Measurements from ENCODE around the gene OVCH2.
"Not testable (repeated sequence)": the region's sequence is repeated elsewhere in the genome, so short reads cannot be mapped to it uniquely, and the experiment has no call there.

OVCH2 gene, protein sequence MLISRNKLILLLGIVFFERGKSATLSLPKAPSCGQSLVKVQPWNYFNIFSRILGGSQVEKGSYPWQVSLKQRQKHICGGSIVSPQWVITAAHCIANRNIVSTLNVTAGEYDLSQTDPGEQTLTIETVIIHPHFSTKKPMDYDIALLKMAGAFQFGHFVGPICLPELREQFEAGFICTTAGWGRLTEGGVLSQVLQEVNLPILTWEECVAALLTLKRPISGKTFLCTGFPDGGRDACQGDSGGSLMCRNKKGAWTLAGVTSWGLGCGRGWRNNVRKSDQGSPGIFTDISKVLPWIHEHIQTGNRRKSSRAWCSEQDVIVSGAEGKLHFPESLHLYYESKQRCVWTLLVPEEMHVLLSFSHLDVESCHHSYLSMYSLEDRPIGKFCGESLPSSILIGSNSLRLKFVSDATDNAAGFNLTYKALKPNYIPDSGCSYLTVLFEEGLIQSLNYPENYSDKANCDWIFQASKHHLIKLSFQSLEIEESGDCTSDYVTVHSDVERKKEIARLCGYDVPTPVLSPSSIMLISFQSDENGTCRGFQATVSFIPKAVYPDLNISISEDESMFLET

DNA sequence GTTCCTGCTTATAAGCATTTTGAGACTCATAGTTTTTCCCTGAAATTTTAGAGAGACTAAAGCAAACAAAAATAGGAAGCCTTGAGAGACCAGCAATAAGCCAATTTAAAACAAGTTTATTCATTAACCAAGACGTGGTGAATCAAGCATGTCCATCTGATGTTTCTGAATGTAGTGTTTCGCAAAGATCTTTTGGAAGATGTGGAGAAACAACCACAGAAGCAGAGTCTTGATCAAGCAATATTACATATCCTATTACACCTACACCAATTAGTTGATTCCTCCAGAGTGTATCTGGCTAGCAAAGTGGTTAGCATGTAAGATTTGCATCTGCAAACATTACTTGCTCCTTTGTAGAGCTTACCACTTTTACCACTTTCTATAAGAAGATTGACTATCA, at the start of gene OVCH2:
OVCH2 (minus strand) TSS at position 101 of the 400 bp plus-strand sequence; CDS start at position 18, 83 bp downstream.
- no peak for TF ChIP-seq ZNF274 (IDR thresholded peaks at IDR 0.05; ENCODE audit: low read depth, low read length)
- no peak within 1 kb of the TSS for H3K4me3 ChIP-seq (ENCODE audit: low read length)

DNA sequence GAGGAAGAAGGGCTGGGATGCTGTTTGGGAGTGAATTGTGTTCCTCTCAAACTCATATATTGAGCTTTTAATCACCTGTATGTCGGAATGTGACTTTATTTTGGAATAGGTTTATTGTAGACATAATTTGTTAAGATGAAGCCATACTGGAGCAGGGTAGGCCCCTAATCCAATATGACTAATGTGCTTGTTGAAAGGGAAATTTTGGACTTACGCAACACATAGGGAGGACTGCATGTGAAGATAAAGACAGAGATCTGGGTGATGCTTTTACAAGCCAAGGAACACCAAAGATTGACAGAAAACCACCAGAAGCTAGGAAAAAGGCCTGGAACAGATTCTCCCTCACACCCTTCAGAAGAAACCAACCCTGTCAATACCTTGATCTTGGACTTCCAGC, 43.2 kb upstream of the OVCH2 start:
- TF ChIP-seq ZNF274 (IDR thresholded peaks at IDR 0.05; ENCODE audit: low read depth, low read length): no peak
- no peak overlapping the region for H3K4me3 ChIP-seq (ENCODE audit: low read length)

DNA sequence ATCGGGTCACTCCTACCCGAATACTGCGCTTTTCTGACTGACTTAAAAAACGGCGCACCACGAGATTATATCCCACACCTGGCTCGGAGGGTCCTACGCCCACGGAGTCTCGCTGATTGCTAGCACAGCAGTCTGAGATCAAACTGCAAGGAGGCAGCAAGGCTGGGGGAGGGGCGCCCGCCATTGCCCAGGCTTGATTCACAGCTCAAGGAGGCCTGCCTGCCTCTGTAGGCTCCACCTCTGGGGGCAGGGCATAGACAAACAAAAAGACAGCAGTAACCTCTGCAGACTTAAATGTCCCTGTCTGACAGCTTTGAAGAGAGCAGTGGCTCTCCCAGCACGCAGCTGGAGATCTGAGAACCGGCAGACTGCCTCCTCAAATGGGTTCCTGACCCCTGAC, 28.5 kb upstream of the OVCH2 start:
- not testable (repeated sequence) for H3K4me3 ChIP-seq (ENCODE audit: low read length)

DNA sequence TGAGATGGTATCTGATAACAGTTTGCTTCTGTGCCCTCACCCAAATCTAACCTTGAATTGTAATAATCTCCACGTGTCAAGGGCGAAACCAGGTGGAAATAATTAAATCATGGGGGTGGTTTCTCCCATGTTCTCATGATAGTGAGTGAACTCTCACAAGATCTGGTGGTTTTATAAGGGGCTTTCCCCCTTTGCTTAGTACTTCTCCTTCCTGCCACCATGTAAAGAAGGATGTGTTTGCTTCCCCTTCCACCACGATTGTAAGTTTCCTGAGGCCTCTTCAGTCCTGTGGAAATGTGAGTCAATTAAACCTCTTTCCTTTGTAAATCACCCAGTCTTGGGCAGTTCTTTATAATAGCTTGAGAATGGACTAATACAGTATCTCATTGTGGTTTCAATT, 8.5 kb upstream of the OVCH2 start:
- no peak overlapping the region for H3K4me3 ChIP-seq (ENCODE audit: low read length)
- no peak for TF ChIP-seq ZNF274 (IDR thresholded peaks at IDR 0.05; ENCODE audit: low read depth, low read length)

DNA sequence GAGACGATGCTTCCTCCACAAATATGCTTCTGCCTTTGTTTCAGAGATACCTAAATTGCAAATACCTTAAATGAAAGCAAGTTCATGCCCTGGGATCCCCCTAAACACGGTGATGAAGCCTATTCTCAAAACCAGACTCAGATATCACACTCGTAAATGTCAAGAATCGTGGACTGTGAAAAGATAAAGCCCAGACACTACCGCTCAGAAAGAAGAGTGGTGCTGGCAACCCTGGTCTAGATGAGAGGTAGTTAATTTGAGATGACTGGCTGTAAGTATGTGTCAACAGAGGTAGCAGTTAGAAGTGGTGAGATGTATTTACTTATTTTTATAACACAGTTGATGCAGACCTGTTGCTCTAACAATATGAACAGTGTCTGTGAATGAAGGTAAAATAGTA, 2.5 kb downstream of the OVCH2 start:
- no peak for TF ChIP-seq ZNF274 (IDR thresholded peaks at IDR 0.05; ENCODE audit: low read depth, low read length)
- H3K4me3 ChIP-seq (ENCODE audit: low read length): no peak overlapping the region

DNA sequence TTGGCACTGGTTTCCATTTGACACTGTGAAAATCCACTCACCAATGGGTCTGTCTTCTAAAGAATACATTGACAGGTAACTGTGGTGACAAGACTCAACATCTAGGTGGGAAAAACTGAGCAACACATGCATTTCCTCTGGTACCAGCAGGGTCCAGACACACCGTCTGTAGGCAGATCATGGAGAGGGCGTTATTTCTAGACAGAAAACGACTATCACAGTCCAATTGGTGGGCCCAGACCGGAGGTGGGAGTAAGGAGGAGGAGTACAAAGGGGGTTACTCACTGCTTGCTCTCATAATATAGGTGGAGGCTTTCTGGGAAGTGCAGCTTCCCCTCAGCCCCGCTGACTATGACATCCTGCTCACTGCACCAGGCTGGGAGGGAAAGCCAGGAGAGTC, 9.9 kb downstream of the OVCH2 start:
- H3K4me3 ChIP-seq (ENCODE audit: low read length): no peak overlapping the region

DNA sequence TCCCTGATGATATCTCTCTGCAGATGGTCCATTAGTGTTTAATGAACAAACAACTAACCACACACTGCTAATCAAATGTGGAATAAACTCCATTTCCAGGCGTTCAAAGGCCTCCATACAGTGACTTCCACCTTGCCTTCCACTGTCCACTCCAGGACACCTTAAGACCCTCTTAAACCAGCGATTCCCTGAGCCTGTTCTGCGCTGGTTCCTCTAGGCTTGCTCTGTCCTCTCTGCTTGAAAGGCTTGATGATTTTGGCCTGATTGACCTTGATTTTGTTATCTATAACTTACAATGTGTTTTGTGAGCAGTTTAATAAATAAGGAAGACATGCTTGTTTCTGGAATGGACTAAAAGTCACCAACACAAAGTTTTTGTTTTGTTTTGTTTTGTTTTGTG, 12.0 kb downstream of the OVCH2 start:
- TF ChIP-seq ZNF274 (IDR thresholded peaks at IDR 0.05; ENCODE audit: low read depth, low read length): no peak
- no peak overlapping the region; the same call in 1 of the 2 replicates for H3K4me3 ChIP-seq (ENCODE audit: low read length)

More for the DNA sequence above, 9.9 kb downstream of the OVCH2 start:
- no peak for TF ChIP-seq ZNF274 (IDR thresholded peaks at IDR 0.05; ENCODE audit: low read depth, low read length)

DNA sequence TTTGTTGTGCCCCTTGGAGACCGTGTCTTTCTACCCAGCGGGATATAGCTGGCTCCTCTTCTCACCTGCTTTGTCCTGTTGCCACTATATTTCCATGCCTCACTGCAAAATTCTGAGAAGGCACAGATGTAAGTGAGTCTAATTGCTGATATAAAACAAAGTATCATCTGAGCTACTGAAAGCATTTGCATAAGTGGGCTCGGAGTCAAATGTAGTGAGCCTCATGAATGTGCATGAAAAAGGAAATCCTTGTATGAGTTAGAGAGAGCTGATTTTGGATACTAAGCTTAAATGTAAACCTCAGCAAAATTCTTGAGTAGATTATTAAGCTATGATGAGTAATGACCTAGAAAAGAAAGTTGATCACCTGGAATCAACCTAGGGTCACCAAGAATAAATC, 13.9 kb downstream of the OVCH2 start:
- TF ChIP-seq ZNF274 (IDR thresholded peaks at IDR 0.05; ENCODE audit: low read depth, low read length): no peak
- no peak overlapping the region for H3K4me3 ChIP-seq (ENCODE audit: low read length)

DNA sequence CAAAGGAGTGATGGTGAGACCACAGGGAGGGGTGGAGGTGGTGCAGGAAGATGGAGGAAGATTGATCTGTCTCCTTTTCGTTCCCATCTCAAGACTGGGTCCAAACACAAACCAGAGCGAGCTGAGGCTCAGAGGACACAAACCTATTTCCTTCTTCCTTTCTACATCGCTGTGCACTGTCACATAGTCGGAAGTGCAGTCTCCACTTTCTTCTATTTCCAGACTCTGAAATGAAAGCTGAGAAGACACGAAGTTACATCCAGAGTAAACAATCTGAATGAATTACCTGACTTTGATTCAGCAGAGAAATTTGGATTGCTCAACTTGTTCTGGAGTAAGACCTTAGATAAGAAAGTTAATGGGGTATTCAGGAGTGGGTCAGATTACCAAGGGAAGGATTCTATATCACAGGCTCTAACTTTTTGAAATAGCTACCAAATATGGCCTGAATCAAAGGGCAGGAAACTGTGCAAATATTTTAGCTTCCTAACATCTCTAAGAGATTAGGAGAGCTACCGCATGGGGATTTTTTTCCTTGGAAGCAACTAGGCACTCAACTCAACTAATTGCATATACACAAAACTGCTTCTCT, 14.4 kb downstream of the OVCH2 start:
- H3K4me3 ChIP-seq (ENCODE audit: low read length): no peak overlapping the region
- no peak for TF ChIP-seq ZNF274 (IDR thresholded peaks at IDR 0.05; ENCODE audit: low read depth, low read length)

DNA sequence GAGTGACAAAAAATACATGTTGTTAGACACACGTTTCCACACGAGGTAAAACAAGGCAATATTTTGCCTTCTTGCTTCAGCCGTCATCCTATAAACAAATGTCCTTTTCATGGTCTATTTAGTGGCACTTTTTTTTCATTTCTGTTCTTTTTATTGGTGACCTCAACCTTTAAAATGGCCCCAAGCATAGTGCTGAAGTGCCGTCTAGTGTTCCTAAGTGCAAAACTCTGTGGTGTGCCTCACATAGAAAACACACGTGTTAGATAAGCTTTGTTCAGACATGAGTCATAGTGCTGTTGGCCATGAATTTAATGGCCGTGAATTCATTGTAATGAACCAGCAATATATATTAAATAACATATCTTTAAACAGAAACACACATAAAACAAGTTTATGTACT, 15.6 kb downstream of the OVCH2 start:
- H3K4me3 ChIP-seq (ENCODE audit: low read length): no peak overlapping the region
- TF ChIP-seq ZNF274 (IDR thresholded peaks at IDR 0.05; ENCODE audit: low read depth, low read length): no peak

DNA sequence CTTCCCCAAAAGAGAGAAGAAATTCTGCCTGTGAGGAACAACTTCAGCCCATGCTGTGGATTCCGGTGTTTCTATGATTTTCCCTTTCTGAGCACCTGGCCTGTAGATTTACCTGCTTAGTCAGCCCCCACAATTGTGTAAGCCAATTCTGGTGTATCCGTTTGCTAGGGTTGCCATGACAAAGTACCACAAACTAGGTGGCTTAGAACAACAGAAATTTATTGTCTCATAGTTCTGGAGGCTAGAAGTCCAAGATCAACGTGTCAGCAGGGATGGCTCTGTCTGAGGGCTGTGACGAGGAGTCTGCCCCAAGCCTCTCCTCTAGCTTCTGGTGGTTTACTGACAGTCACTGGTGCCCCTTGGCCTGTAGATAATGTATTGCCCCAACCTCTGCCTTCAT, 17.0 kb downstream of the OVCH2 start:
- no peak for TF ChIP-seq ZNF274 (IDR thresholded peaks at IDR 0.05; ENCODE audit: low read depth, low read length)
- H3K4me3 ChIP-seq (ENCODE audit: low read length): no peak overlapping the region

DNA sequence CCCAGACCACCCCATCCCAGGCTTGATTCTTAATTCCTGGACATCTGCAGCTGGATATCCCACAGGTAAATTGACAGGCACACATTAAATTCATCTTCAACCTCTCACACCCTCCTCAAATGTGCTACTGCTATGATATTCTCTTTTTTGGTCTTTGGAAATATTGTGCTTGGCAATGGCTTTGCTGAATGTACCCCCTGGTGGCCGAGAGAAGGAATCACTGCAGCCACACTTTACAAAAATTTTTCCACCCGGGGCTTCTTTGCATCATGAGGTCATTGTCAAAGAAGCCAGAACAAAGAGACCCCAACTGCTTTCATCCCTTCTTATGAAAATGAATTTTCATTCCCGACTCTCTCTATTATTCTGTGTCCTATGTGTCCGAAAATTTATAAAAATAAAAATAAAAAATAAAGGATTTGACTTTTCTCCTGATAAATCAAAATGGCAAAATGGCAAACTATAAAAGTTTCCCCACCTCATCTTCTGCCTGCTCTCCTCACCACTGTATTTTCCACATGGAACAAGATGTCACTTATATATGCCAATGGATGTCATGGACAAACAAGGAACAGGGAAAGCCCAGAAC, 17.9 kb downstream of the OVCH2 start:
- no peak for TF ChIP-seq ZNF274 (IDR thresholded peaks at IDR 0.05; ENCODE audit: low read depth, low read length)
- no peak overlapping the region for H3K4me3 ChIP-seq (ENCODE audit: low read length)

DNA sequence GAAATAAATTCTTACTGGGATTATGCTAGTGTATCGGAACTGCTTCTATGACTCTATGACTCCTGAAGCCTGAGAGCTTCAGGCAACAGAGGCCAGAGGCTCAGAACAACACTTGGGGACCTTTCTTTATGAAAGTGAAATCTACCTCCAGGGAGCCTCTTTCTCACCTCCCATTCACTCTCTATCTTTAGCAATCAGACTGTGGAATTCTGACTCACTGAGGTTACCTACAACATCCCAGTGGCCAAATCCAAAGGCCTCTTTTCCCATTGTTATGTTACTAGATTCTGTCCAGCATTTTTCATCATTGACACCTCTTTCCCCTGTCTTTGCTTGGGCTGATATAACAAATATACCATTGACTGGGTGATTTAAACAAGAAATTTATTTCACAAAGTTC, 18.9 kb downstream of the OVCH2 start:
- H3K4me3 ChIP-seq (ENCODE audit: low read length): no peak overlapping the region
- no peak for TF ChIP-seq ZNF274 (IDR thresholded peaks at IDR 0.05; ENCODE audit: low read depth, low read length)

DNA sequence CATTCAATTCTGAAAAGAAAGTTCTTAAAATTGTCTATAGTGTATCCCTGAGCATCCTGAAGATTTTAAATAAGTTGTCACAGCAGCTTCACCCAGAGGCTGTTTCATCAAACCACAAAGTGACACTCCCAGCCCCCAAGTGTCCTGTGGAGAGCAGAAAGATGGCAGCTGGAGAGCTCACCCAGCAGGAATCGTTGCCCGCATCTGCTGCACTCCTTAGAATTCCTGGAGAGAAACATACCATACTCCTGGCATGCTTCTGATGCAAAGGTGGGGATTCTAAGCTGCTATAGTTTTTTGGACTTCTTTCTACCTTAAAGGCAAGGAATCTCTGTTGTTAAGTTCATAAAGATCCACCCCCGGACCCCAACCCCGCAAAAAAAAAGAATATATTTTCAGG, 19.5 kb downstream of the OVCH2 start:
- H3K4me3 ChIP-seq (ENCODE audit: low read length): no peak overlapping the region
- TF ChIP-seq ZNF274 (IDR thresholded peaks at IDR 0.05; ENCODE audit: low read depth, low read length): no peak

DNA sequence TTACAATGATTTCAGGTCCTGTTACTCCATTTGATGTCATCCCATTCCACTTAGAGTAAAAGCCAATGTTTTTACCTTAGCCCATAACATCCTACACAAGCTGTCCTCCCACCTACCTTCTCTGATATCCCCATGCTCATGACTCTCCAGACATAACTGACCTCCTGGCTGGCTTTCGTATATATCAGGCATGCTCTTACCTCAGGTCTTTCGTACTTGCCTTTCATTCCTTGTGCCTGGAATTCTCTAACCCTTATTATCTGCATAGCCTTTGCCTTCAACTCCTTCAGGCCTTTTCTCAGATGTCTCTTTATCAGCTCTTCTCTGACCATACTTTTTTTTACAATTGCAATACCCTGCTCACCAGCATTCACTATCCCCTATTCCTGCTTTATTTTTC, 22.7 kb downstream of the OVCH2 start:
- no peak overlapping the region for H3K4me3 ChIP-seq (ENCODE audit: low read length)
- no peak for TF ChIP-seq ZNF274 (IDR thresholded peaks at IDR 0.05; ENCODE audit: low read depth, low read length)
